Hepatocyte (in vitro differentiated cells): Measurements from ENCODE around the gene MXD4. TPM values are rescaled to one million over a fixed set of nuclear protein-coding genes. Genes with fewer than 3 reads are reported as not detected.

ENCODE experiments used
- DNase-seq: peaks from one replicate; pipeline ENCODE4 v3.0.0-alpha.2; 2016; ENCODE audit warnings: low spot score
- H2AFZ ChIP-seq: fragments of 200-600 bp; sonication (generic); 2 replicates; pipeline ENCODE4 v1.6.0; 2016; ENCODE audit warnings: antibody characterized with exemption, mild to moderate bottlenecking
- H3K27ac ChIP-seq: fragments of 200-600 bp; sonication (generic); 2 replicates; pipeline ENCODE4 v1.5.1; 2016; ENCODE audit warnings: mild to moderate bottlenecking
- H3K27me3 ChIP-seq: fragments of 200-600 bp; sonication (generic); 2 replicates; pipeline ENCODE4 v1.6.1; 2016
- H3K36me3 ChIP-seq: fragments of 200-600 bp; sonication (generic); replicated peaks from 2 replicates; pipeline ENCODE4 v1.5.1; 2016; ENCODE audit warnings: low read depth; ENCODE audit not compliant: insufficient read depth
- H3K4me1 ChIP-seq: fragments of 200-600 bp; sonication (generic); 2 replicates; pipeline ENCODE4 v1.5.1; 2016; ENCODE audit warnings: mild to moderate bottlenecking, moderate library complexity; ENCODE audit not compliant: insufficient read depth
- H3K4me2 ChIP-seq: fragments of 200-600 bp; sonication (generic); 2 replicates; pipeline ENCODE4 v1.6.0; 2016
- H3K4me3 ChIP-seq: fragments of 200-600 bp; sonication (generic); 2 replicates; pipeline ENCODE4 v1.5.1; 2016; ENCODE audit warnings: mild to moderate bottlenecking
- H3K79me2 ChIP-seq: fragments of 200-600 bp; sonication (generic); 2 replicates; pipeline ENCODE4 v1.6.0; 2017; ENCODE audit warnings: mild to moderate bottlenecking
- H3K9me2 ChIP-seq: fragments of 200-600 bp; sonication (generic); replicated peaks from 2 replicates; pipeline ENCODE4 v1.6.0; 2017; ENCODE audit warnings: mild to moderate bottlenecking; ENCODE audit not compliant: insufficient read depth
- H3K9me3 ChIP-seq: fragments of 200-600 bp; sonication (generic); 2 replicates; pipeline ENCODE4 v1.5.1; 2016; ENCODE audit warnings: low read depth, mild to moderate bottlenecking
- H4K20me1 ChIP-seq: fragments of 200-600 bp; sonication (generic); 2 replicates; pipeline ENCODE4 v1.6.0; 2016; ENCODE audit warnings: mild to moderate bottlenecking; ENCODE audit not compliant: insufficient read depth, poor library complexity, severe bottlenecking
- CTCF ChIP-seq: fragments of 200-600 bp; sonication (generic); IDR thresholded peaks from 2 replicates; pipeline ENCODE4 v1.5.1; 2016; ENCODE audit warnings: antibody characterized with exemption, mild to moderate bottlenecking; ENCODE audit not compliant: poor library complexity
- EZH2 ChIP-seq: fragments of 200-600 bp; sonication (generic); IDR thresholded peaks from 2 replicates; pipeline ENCODE4 v1.6.1; 2016; ENCODE audit warnings: antibody characterized with exemption, mild to moderate bottlenecking, borderline replicate concordance
- EZH2phosphoT487 ChIP-seq: fragments of 200-600 bp; sonication (generic); IDR thresholded peaks from one replicate; pipeline ENCODE4 v1.6.1; 2018; ENCODE audit warnings: antibody characterized with exemption, mild to moderate bottlenecking, low read depth, moderate library complexity; ENCODE audit not compliant: unreplicated experiment, severe bottlenecking
- WGBS: methylation state at CpG from one replicate; pipeline ENCODE4 v1.1.6; 2016; ENCODE audit warnings: low lambda C conversion rate; ENCODE audit errors: missing lambda C conversion rate; 5-methylcytosine and 5-hydroxymethylcytosine counted together
- polyA plus RNA-seq: library from polyadenylated mRNA; unstranded; fragments of >200 nt; fragmentation: Nextera tagmentation; extraction: Ambion mirVana; gene quantifications from 2 replicates; pipeline ENCODE4 v1.2.1, GENCODE V29; 2016
- total RNA-seq: library from RNA; depleted of rRNA; stranded (reverse); fragments of >200 nt; gene quantifications from 2 replicates; pipeline ENCODE4 v1.2.3, GENCODE V29; 2014

MXD4 gene
- total and polyA plus RNA-seq, 2 experiments from 2014 or later = 56.7 to 127 TPM

GRCh38 chr4:2252530-2253091, 9.3 kb downstream of the MXD4 start:
- Histone ChIP-seq H3K27me3 (no peaks in the 10 kb centered on the region), H3K4me1 (peaks cover 3% of the 10 kb centered on the region), H2AFZ (no peak overlapping the region), H3K27ac (no peak overlapping the region), H3K4me3 (no peak overlapping the region), H4K20me1 (peaks cover 61% of the 10 kb centered on the region), H3K9me2 (no peaks in the 10 kb centered on the region), H3K9me3 (no peaks in the 10 kb centered on the region), H3K79me2 (peaks cover 22% of the 10 kb centered on the region), H3K4me2 (no peak overlapping the region), H3K36me3 (no peaks in the 10 kb centered on the region)
- TF ChIP-seq EZH2 (no peak), CTCF (no peak), EZH2phosphoT487 (no peak)
- 91% methylated on average over 6 of the region's 12 CpGs for WGBS
- DNase-seq = no peak

- Histone ChIP-seq H3K27me3 (no peaks in the 10 kb centered on the region), H4K20me1 (peaks cover 55% of the 10 kb centered on the region), H3K4me2 (no peak overlapping the region), H3K9me3 (no peaks in the 10 kb centered on the region), H3K9me2 (no peaks in the 10 kb centered on the region), H3K79me2 (peaks cover 15% of the 10 kb centered on the region), H3K36me3 (no peaks in the 10 kb centered on the region), H3K4me1 (no peaks in the 10 kb centered on the region), H3K4me3 (no peak overlapping the region), H3K27ac (no peak overlapping the region), H2AFZ (no peak overlapping the region)
- WGBS = 98% methylated on average over 10 of the region's 16 CpGs
- no peak for DNase-seq
- no peak for TF ChIP-seq EZH2phosphoT487
- TF ChIP-seq CTCF = no peak
- TF ChIP-seq EZH2 = no peak
Observed at GRCh38 chr4:2251795-2252529, 9.9 kb downstream of the MXD4 start.

DNA sequence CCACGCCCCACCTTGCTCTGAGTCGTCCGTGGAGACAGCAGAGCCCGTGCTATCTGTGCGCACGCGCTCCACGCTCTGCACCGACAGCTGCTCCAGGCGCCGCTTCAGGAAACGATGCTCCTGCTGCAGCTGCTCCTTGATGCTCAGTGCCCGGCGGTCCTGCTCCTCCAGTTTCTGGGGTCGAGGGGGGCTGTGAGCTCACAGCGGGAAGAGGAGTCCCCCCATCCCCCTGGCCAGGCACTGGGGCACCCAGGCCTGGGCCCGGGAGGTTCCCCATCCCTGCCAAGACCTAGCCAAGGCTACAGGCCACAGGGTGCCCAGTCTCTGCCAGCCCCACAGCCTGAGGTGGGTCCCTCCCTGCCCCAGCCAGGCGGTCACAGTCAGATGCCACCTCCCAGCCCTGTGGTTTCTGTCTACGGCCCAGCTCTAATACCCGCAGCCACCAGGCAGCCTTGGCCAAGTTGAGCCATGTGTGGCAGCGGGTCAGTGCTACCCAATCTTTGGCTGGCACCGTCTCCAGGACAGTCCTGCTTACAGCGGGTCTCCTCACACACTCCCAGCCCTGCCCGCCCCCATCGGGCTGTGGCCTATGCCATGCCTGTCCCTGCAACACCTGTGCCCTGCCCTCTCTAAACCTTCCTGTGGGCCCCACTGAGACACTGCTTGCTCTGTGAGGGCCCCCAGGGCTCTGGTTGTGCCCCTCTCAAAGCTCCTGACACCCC, 10.7 kb downstream of the MXD4 start:
- TF ChIP-seq EZH2phosphoT487 (no peak), EZH2 (no peak), CTCF (no peak)
- H3K27me3 ChIP-seq = no peaks in the 10 kb centered on the region
- no peak overlapping the region for H2AFZ ChIP-seq
- H3K36me3 ChIP-seq = no peaks in the 10 kb centered on the region
- H3K4me3 ChIP-seq = no peak overlapping the region
- peaks cover 9% of the 10 kb centered on the region for H3K79me2 ChIP-seq
- no peak overlapping the region for H3K4me2 ChIP-seq
- DNase-seq = no peak
- H3K4me1 ChIP-seq = no peaks in the 10 kb centered on the region
- H3K9me3 ChIP-seq = no peaks in the 10 kb centered on the region
- 97% methylated on average over 25 of the region's 25 CpGs for WGBS
- peaks cover 47% of the 10 kb centered on the region for H4K20me1 ChIP-seq
- H3K27ac ChIP-seq = no peak overlapping the region
- H3K9me2 ChIP-seq = no peaks in the 10 kb centered on the region
